Left renal pelvis (tissue), 4 donors: ENCODE results near the gene SPAM1. TPM values are rescaled to one million over a fixed set of nuclear protein-coding genes. Genes with fewer than 3 reads are reported as not detected.
"Not testable (repeated sequence)": the region's sequence is repeated elsewhere in the genome, so short reads cannot be mapped to it uniquely, and the experiment has no call there.

Source experiments
- DNase-seq, 4 donors: peaks; one replicate each; pipeline ENCODE4 v3.0.0-alpha.2; 2013; ENCODE audit warnings: low read depth in 4 of 4, low spot score in 3 of 4
- polyA plus RNA-seq, 4 donors: library from polyadenylated mRNA; unstranded; fragments of 120-200 nt; gene quantifications; one replicate each; pipeline ENCODE4 v1.2.1, GENCODE V29; 2013; ENCODE audit not compliant: insufficient read length in 4 of 4

SPAM1 gene
- polyA plus RNA-seq, 4 donors: not detected

DNA sequence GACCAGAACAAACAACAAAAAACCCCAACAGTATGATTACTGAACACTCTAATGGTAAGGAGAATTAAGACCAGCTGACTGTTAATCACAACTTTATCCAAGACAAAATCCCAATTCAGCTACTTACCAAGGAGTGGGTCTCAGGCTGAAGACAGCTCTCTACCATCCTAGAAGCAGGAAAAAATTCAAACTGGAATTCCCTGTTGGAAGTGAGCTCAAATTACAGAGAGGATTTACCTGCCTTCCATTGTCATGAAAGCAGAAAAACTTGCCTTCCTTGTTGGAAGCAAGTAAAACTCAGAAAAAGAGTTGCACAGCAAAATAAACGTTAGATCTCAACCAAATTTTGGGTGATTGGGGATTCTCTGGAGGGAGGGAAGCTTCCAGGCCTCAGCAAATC is 20.9 kb downstream of the SPAM1 start:
- no peak for DNase-seq

DNA sequence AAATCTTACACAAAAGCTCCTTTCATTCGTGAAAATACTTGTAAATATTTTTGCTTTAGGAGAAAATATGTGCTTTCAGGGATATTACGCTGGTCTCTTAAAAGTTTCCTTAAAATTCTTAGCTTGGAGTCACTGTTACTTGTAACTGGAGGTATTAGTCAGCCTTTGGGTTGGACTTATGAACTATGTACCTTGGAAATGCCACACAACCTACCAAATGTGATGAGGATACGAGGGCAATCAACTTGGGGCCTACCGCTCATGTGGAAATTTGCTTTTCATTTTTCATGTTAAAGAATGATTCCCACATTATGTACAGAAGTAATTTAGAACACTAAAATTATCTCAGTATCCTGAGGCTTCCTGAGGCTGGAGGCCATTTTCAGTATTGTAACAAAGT is 23.1 kb downstream of the SPAM1 start:
- no peak for DNase-seq

- no peak for DNase-seq
These were observed 33.2 kb downstream of the SPAM1 start for GRCh38 chr7:123958186-123958703.

DNA sequence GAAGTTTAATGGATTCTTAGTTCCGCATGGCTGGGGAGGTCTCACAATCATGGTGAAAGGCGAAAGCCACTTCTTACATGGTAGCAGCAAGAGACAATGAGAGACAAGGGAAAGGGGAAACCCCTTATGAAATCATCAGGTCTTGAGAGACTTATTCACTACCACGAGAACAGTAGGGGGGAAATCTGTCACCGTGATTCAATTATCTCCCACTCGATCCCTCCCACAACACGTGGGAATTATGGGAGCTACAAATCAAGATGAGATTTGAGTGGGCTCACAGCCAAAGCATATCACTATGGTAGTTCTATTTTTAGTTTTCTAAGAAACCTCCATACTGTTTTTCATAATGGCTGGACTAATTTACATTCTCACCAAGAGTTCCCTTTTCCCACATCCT is 36.7 kb downstream of the SPAM1 start:
- DNase-seq: no peak

DNA sequence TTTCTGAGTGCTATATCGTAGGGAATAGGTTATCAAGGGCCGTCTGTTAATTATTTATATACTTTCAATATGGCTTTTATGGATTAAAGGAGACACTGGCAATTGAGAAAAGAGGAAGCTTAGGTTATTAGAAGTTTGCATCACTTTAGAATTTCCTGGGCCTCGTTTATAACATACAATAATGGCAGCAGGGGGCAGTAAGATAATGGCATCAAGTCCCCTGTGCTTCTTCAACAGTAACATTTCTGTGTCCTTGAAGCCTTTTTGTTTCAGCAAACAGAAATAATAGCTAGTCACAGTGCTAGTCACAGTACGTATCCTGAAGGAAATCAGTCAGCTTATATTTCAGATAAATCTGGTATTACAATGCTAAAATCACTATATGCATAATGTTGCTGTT is 41.9 kb downstream of the SPAM1 start:
- DNase-seq: no peak

DNA sequence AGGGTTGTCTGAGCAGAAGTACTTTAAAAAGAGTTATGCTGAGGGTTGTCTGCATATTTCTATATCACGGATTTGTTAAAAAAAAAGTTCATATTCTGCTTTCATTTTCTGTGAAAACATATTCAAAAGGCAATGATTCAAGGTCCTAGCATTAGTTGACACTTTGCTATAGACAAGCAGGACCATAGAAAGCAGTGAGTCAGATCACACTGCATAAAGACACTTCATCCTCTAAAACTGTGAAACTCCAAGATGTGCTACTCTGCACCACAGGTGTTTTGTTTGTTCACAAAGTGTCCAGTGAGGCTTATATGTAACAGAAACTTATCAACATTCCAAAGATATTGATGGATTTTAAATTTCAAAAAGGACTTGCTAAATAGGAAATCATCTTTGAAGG is 47.0 kb downstream of the SPAM1 start:
- no peak for DNase-seq

DNA sequence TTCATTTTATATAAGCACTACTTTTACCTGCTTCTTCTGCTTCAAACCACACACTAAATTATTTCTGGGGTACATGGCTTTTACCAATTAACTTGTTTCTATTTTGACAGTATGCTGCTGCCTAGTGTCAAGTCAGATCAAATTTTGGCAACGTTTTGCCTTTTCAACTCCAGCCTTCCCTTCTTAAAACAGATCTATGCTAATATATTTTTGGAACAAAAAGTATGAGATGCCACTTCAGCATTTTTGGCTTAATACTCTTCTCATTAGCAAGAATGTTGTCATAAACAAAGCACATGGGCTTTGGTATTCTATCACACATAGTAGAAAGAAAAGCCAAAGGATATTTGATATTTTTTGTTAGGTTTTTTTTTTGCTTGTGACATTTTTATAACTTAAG is 47.8 kb downstream of the SPAM1 start:
- no peak for DNase-seq

GRCh38 chr7:123974326-123974908 is 49.4 kb downstream of the SPAM1 start:
- DNase-seq: no peak

DNA sequence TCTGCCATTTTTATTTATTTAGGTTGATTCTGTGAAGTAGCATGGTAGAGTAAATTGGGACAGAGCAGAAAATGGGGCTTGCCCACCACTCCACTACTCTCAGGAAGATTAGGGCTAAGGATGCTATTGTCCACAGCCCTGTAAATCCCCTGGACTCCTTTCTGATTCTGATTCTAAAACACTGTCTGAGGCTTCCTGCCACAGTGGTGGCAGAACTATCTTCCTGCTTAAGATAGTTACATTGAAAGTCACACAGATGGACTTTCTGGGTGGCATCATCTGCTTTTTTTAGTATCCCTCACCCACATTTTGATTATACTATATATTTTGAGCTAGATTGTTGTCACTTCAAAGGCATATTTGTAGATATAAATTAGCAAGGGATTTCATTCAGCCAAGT is 50.0 kb downstream of the SPAM1 start:
- no peak for DNase-seq

- no peak for DNase-seq
These were observed 52.0 kb downstream of the SPAM1 start for GRCh38 chr7:123977081-123977480.

GRCh38 chr7:123979876-123980275 is 54.8 kb downstream of the SPAM1 start:
- no peak for DNase-seq

DNA sequence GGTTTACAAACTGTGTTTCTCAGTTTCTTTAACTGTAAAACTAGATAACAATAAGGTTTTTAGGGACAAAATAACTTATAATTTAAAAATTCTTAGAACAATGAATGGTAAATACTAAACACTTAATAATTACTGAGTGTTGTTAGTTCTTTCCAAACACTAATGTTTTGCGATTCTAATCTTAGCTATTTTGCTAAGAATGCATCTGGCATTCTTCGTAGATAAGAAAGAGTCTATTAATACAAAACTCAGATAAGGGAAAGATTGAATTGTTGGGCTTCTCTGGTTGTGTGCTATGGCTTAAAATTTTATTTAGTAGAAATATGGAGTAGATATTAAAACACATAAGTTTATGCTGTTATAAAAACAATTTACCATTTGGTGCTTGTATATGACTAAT is 62.4 kb downstream of the SPAM1 start:
- no peak for DNase-seq

DNA sequence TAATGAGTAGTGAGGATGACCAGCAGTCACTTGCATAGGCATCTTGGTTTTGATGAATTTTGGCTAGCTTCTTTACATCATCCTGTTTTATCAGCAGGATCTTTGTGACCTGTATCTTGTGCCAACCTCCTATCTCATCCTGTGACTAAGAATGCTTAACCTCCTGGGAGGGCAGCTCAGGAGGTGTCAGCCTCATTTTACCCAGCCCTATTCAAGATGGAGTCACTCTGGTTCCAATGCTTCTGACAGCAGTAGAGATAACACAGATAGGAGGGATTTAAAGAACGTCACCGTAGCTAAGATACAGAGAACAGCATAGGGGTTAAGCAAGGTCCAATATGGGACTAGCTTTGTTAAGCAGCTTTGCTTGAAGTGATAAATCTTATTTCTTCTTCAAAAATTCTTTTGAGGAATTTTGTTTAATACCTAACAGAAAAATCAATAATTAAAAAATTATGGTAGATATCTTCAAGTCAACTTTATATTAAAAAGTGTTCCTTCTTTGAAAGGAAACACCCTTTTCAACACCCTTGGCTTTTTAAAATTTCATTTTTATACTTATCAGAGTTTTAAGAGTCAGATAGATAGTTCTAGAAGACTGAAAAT is 68.0 kb downstream of the SPAM1 start:
- DNase-seq: no peak

DNA sequence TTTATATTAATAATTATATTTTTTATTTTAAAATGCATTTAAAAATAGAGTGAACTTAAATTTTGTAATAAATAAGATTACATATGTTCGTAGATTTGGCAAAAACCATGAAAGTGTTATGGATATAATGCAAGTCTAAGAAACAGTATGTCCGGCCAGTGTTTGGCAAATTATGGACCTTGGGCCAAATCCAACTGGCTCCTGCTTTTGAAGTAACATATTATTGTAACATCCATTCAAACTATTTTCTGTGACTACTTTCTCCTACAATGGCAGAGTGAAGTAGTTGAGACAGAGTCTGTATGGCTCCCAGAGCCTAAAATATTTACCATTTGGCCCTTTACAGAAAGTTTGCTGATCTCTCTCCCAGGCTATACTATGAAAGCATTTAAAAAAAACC is 69.0 kb downstream of the SPAM1 start:
- DNase-seq: no peak

DNA sequence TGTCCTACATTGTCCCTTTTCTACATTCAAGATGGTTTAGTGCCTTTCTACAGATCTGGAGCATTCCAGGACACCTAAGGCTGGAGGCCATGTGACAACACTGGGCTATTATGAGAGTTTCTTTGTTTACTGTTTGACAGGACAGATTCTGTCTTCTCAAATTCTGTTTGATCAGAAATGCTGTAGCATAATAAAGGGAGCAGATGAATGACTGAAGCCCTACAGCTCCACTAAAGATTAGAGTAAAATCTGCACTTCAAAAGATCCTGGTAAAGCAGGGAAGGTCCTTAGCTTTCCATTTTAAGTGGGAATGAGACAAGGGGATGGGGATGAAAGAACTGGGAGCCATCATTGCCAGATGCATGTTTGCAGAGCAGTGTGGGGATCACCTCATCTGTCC is 69.4 kb downstream of the SPAM1 start:
- DNase-seq: no peak

GRCh38 chr7:123995617-123996326 is 70.7 kb downstream of the SPAM1 start:
- DNase-seq: no peak

DNA sequence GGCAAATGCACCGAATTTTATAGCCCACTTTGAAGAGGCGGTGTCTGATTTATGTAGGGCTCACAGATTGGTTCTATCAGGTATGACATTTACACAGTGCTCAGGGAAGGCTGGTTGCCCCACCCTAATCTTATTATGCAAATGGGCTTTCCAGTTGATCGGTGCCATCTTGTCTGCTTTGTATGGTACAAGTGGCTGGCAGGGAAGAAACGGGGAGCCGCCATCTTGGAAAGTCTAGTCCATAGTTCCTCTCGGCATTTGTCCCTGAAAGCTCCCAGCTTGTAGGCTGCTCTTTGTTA is 71.2 kb downstream of the SPAM1 start:
- DNase-seq: no peak

- DNase-seq: no peak
These were observed 73.9 kb downstream of the SPAM1 start for GRCh38 chr7:123998921-123999320.

DNA sequence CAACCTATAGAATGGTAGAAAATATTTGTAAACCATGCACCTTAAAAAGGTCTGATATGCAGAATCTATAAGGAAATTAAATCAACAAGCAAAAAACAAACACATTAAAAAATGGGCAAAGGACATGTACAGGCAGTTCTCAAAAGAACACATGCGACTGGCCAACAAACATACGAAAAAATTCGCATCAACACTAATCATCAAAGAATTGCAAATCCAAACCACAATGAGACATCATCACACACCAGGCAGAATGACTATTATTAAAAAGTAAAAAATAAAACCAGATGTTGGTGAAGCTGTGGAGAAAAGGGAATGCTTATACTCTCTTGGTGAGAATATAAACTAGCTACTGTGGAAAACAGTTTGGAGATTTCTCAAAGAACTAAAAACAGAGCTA is 74.7 kb downstream of the SPAM1 start:
- no peak for DNase-seq

DNA sequence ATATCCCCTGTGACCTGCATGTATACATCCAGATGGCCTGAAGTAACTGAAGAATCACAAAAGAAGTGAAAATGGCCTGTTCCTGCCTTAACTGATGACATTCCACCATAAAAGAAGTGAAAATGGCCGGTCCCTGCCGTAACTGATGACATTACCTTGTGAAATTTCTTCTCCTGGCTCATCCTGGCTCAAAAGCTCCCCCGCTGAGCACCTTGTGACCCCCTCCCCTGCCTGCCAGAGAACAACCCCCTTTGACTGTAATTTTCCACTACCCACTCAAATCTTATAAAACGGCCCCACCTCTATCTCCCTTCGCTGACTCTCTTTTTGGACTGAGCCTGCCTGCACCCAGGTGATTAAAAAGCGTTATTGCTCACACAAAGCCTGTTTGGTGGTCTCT is 83.3 kb downstream of the SPAM1 start:
- not testable (repeated sequence) for DNase-seq

DNA sequence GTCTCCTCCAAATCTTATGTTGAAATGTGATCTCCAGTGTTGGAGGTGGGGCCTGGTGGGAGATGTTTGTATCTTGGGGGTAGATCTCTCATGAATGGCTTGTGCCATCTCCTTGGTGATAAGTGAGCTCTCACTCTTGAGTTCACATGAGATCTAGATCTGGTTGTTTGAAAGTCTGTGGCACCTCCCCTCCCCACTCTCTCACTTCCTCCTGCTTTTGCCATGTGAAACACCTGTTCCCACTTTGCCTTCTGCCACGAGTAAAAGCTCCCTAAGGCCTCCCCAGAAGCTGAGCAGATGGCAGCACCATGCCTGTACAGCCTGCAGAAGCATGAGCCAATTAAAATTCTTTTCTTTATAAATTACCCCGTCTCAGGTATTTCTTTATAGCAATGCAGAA is 84.3 kb downstream of the SPAM1 start:
- no peak for DNase-seq
